ENCODE measurements around the gene CAV3.

CAV3 gene

GRCh38 chr3:8738639-8739038 is 5.0 kb downstream of the CAV3 start:
- Mint-ChIP-seq H3K36me3 (ENCODE audit: low read depth) (no peaks in the 10 kb centered on the region), H3K27ac (peak overlapping the region in 1 of 3 experiments; percentile 45), H3K9me3 (no peaks in the 10 kb centered on the region), H3K27me3 (ENCODE audit: low read depth) (no peaks in the 10 kb centered on the region), H3K4me1 (peaks cover 57% of the 10 kb centered on the region), H3K4me3 (peak overlapping the region in 1 of 3 experiments; percentile 46)
- TF ChIP-seq CTCF (IDR thresholded peaks at IDR 0.05; ENCODE audit: unreplicated experiment in 3 of 3) = no peak

GRCh38 chr3:8739757-8740504 is 6.3 kb downstream of the CAV3 start:
- peaks cover 54% of the 10 kb centered on the region for H3K4me1 Mint-ChIP-seq
- TF ChIP-seq CTCF (IDR thresholded peaks at IDR 0.05; ENCODE audit: unreplicated experiment in 3 of 3) = no peak

GRCh38 chr3:8741581-8742261 is 8.1 kb downstream of the CAV3 start:
- peak overlapping the region; percentile 20 to 64 (median 50) for H3K4me3 Mint-ChIP-seq
- H3K9me3 Mint-ChIP-seq = no peaks in the 10 kb centered on the region
- H3K36me3 Mint-ChIP-seq (ENCODE audit: low read depth) = no peaks in the 10 kb centered on the region
- H3K27me3 Mint-ChIP-seq (ENCODE audit: low read depth) = no peaks in the 10 kb centered on the region
- peak overlapping the region; percentile 65 to 84 (median 72) for H3K27ac Mint-ChIP-seq
- TF ChIP-seq CTCF (IDR thresholded peaks at IDR 0.05; ENCODE audit: unreplicated experiment in 3 of 3) = no peak
- peaks cover 46% of the 10 kb centered on the region for H3K4me1 Mint-ChIP-seq

More at GRCh38 chr3:8739757-8740504, 6.3 kb downstream of the CAV3 start:
- Mint-ChIP-seq H3K4me3 (peak overlapping the region in 1 of 3 experiments; percentile 49), H3K27me3 (ENCODE audit: low read depth) (no peaks in the 10 kb centered on the region), H3K9me3 (no peaks in the 10 kb centered on the region), H3K36me3 (ENCODE audit: low read depth) (no peaks in the 10 kb centered on the region), H3K27ac (no peak overlapping the region)

DNA sequence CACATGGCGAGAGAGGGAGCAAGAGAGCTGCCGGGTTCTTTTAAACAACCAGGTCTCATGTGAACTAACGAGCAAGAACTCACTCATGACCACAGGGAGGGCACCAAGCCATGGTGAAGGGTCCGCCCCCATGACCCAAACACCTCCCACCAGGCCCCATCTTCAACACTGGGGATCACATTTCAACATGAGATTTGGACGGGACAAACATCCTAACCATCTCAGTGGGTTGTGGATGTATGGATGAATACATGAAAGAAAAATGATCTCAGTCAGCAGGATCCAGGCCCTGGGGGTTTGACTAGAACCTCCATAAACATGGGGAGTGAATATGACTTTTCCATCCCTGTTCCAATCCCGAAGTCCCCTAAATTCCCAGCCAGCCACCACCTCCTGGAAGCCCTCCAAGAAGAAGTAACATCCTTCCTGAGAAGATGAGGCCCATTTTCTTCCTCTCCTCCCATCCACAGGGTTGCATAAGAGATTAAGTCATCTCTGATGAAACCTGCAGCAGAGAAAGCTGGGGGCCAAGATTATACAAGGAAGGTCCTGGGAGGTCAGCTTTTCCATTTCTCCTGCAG is 9.5 kb downstream of the CAV3 start:
- Mint-ChIP-seq H3K4me3 (no peak overlapping the region), H3K27ac (no peak overlapping the region), H3K27me3 (ENCODE audit: low read depth) (no peaks in the 10 kb centered on the region), H3K36me3 (ENCODE audit: low read depth) (no peaks in the 10 kb centered on the region), H3K4me1 (peaks cover 47% of the 10 kb centered on the region), H3K9me3 (no peaks in the 10 kb centered on the region)
- no peak for TF ChIP-seq CTCF (IDR thresholded peaks at IDR 0.05; ENCODE audit: unreplicated experiment in 3 of 3)

DNA sequence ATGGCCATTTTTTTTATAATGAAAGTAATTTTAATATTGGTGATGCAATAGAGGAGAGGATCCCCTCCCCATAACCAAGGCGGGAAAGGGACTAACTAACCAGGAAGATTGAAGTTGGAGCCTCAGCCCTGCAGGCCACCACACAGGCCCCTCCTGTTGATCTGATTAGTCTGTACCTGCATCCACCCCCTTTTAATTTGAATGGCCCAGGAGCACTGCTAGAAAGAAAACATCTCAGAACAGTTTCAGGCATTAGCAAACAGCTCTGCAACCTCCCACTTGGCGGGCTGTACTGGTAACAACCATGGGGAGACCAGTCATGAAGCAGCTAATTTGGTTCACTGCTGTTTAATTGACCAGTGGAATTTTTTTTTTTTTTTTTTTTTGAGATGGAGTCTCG is 10.3 kb downstream of the CAV3 start:
- no peak overlapping the region for H3K4me3 Mint-ChIP-seq
- peaks cover 40% of the 10 kb centered on the region for H3K4me1 Mint-ChIP-seq
- peaks cover 2% of the 10 kb centered on the region for H3K27me3 Mint-ChIP-seq (ENCODE audit: low read depth)
- H3K36me3 Mint-ChIP-seq (ENCODE audit: low read depth) = no peaks in the 10 kb centered on the region
- no peak for TF ChIP-seq CTCF (IDR thresholded peaks at IDR 0.05; ENCODE audit: unreplicated experiment in 3 of 3)
- H3K27ac Mint-ChIP-seq = no peak overlapping the region
- no peaks in the 10 kb centered on the region for H3K9me3 Mint-ChIP-seq
